Left forelimb (tissue), 1 donor: ENCODE results near the gene FHAD1.

ENCODE experiments used
- DNase-seq: peaks from one replicate; pipeline ENCODE4 v3.0.0-alpha.2; 2018; ENCODE audit warnings: low spot score

The FHAD1 gene

GRCh38 chr1:15246960-15247614, at the start of gene FHAD1:
TSS of gene FHAD1 (plus strand) at chr1:15247223. CDS start at chr1:15251785, 4,562 bp downstream.
- no peak for DNase-seq

- no peak for DNase-seq
These were observed 49.2 kb upstream of the FHAD1 start for GRCh38 chr1:15197591-15198447.

GRCh38 chr1:15198684-15199083, 48.3 kb upstream of the FHAD1 start:
- DNase-seq: no peak

GRCh38 chr1:15201221-15201620, 45.8 kb upstream of the FHAD1 start:
- no peak for DNase-seq

GRCh38 chr1:15201849-15202551, 45.0 kb upstream of the FHAD1 start:
- no peak for DNase-seq

GRCh38 chr1:15204931-15205330, 42.1 kb upstream of the FHAD1 start:
- no peak for DNase-seq

- no peak for DNase-seq
These were observed 41.3 kb upstream of the FHAD1 start for GRCh38 chr1:15205586-15206346.

GRCh38 chr1:15206418-15207030, 40.5 kb upstream of the FHAD1 start:
- no peak for DNase-seq

GRCh38 chr1:15207031-15207828, 39.8 kb upstream of the FHAD1 start:
- DNase-seq: no peak

GRCh38 chr1:15207829-15208429, 39.1 kb upstream of the FHAD1 start:
- no peak for DNase-seq

- no peak for DNase-seq
These were observed 36.2 kb upstream of the FHAD1 start for GRCh38 chr1:15210651-15211375.

GRCh38 chr1:15211424-15211823, 35.6 kb upstream of the FHAD1 start:
- DNase-seq: no peak

GRCh38 chr1:15212216-15212953, 34.6 kb upstream of the FHAD1 start:
- DNase-seq: no peak

GRCh38 chr1:15212954-15213291, 34.1 kb upstream of the FHAD1 start:
- DNase-seq: no peak

- no peak for DNase-seq
These were observed 33.6 kb upstream of the FHAD1 start for GRCh38 chr1:15213341-15213821.

- DNase-seq: peak; percentile 79
These were observed 32.5 kb upstream of the FHAD1 start for GRCh38 chr1:15214527-15214926.

GRCh38 chr1:15215116-15215515, 31.9 kb upstream of the FHAD1 start:
- no peak for DNase-seq

- DNase-seq: no peak
These were observed 29.4 kb upstream of the FHAD1 start for GRCh38 chr1:15217654-15218053.
